ENCODE measurements around the gene LTV1. TPM values are rescaled to one million over a fixed set of nuclear protein-coding genes. Genes with fewer than 3 reads are reported as not detected.

Gene LTV1
- total RNA-seq, 6 donors from 2014 or later: 18.7 to 29.3 (median 21.5) TPM

GRCh38 chr6:143857651-143858050 is 14.5 kb downstream of the LTV1 start:
- no peak overlapping the region for H3K4me3 ChIP-seq
- TF ChIP-seq EP300 (IDR thresholded peaks at IDR 0.05) (no peak), CTCF (IDR thresholded peaks at IDR 0.05) (no peak)
- peaks cover 10 to 88% (median 55%) of the 10 kb centered on the region in 4 donors for H3K36me3 ChIP-seq
- H3K4me1 ChIP-seq: no peaks in the 10 kb centered on the region
- peaks cover 0 to 3% (median 0%) of the 10 kb centered on the region in 4 donors for H3K9me3 ChIP-seq
- H3K27ac ChIP-seq: no peak overlapping the region
- DNase-seq (no peak), ATAC-seq (ENCODE audit: low FRiP score in 2 of 2) (no peak)
- 91 to 97% methylated on average over 5 of the region's 5 CpGs for WGBS, 2 donors
- H3K27me3 ChIP-seq: no peaks in the 10 kb centered on the region

- ATAC-seq (ENCODE audit: low FRiP score in 2 of 2) (no peak), DNase-seq (no peak)
- no peaks in the 10 kb centered on the region for H3K27me3 ChIP-seq
- WGBS, 2 donors: 95% methylated on average over 3 of the region's 3 CpGs
- peaks cover 18 to 95% (median 66%) of the 10 kb centered on the region in 4 donors for H3K36me3 ChIP-seq
- no peak overlapping the region for H3K4me3 ChIP-seq
- TF ChIP-seq POLR2AphosphoS5 (IDR thresholded peaks at IDR 0.05): no peak
- TF ChIP-seq POLR2A (IDR thresholded peaks at IDR 0.05): no peak
- TF ChIP-seq CTCF (IDR thresholded peaks at IDR 0.05): no peak
- TF ChIP-seq EP300 (IDR thresholded peaks at IDR 0.05): no peak
- no peak overlapping the region for H3K27ac ChIP-seq
- no peaks in the 10 kb centered on the region for H3K4me1 ChIP-seq
- peaks cover 0 to 3% (median 0%) of the 10 kb centered on the region in 4 donors for H3K9me3 ChIP-seq
These were observed 16.9 kb downstream of the LTV1 start for GRCh38 chr6:143859891-143860660.

GRCh38 chr6:143863771-143864170 is 20.6 kb downstream of the LTV1 start:
- Histone ChIP-seq H3K9me3 (no peaks in the 10 kb centered on the region), H3K4me3 (no peak overlapping the region), H3K4me1 (no peaks in the 10 kb centered on the region), H3K36me3 (peaks cover 13 to 58% (median 37%) of the 10 kb centered on the region in 4 donors), H3K27ac (no peak overlapping the region), H3K27me3 (no peaks in the 10 kb centered on the region)
- TF ChIP-seq CTCF (IDR thresholded peaks at IDR 0.05): no peak
- no peak for TF ChIP-seq POLR2AphosphoS5 (IDR thresholded peaks at IDR 0.05)
- TF ChIP-seq POLR2A (IDR thresholded peaks at IDR 0.05): no peak
- TF ChIP-seq EP300 (IDR thresholded peaks at IDR 0.05): no peak
- DNase-seq (no peak), ATAC-seq (ENCODE audit: low FRiP score in 2 of 2) (no peak)
- 90 to 91% methylated on average over 2 of the region's 2 CpGs for WGBS, 2 donors

- no peak within 1 kb of the TSS for H3K27ac ChIP-seq
These were observed 21.1 kb downstream of the LTV1 start, which contains the start of gene ZC2HC1B for GRCh38 chr6:143864234-143864633. ZC2HC1B (plus strand) TSS chr6:143864474; CDS start chr6:143864540, 66 bp downstream.

More at GRCh38 chr6:143864234-143864633, 21.1 kb downstream of the LTV1 start, which contains the start of gene ZC2HC1B:
- H3K9me3 ChIP-seq: no peaks in the 10 kb centered on the region
- ATAC-seq (ENCODE audit: low FRiP score in 2 of 2) (no peak), DNase-seq (no peak)
- no peaks in the 10 kb centered on the region for H3K4me1 ChIP-seq
- no peaks in the 10 kb centered on the region for H3K27me3 ChIP-seq
- H3K4me3 ChIP-seq: no peak within 1 kb of the TSS
- peaks cover 13 to 53% (median 35%) of the 10 kb centered on the region in 4 donors for H3K36me3 ChIP-seq
- TF ChIP-seq CTCF (IDR thresholded peaks at IDR 0.05): no peak
- WGBS, 2 donors: 93 to 95% methylated on average over 1 of the region's 1 CpG

Data from upper lobe of left lung (tissue), 6 donors.